Measurements from ENCODE around the gene SYTL2.
A peak's percentile ranks its signal among the peaks of the same experiment; 100 is the strongest.
"Not testable (repeated sequence)": the region's sequence is repeated elsewhere in the genome, so short reads cannot be mapped to it uniquely, and the experiment has no call there.

SYTL2 gene, protein sequence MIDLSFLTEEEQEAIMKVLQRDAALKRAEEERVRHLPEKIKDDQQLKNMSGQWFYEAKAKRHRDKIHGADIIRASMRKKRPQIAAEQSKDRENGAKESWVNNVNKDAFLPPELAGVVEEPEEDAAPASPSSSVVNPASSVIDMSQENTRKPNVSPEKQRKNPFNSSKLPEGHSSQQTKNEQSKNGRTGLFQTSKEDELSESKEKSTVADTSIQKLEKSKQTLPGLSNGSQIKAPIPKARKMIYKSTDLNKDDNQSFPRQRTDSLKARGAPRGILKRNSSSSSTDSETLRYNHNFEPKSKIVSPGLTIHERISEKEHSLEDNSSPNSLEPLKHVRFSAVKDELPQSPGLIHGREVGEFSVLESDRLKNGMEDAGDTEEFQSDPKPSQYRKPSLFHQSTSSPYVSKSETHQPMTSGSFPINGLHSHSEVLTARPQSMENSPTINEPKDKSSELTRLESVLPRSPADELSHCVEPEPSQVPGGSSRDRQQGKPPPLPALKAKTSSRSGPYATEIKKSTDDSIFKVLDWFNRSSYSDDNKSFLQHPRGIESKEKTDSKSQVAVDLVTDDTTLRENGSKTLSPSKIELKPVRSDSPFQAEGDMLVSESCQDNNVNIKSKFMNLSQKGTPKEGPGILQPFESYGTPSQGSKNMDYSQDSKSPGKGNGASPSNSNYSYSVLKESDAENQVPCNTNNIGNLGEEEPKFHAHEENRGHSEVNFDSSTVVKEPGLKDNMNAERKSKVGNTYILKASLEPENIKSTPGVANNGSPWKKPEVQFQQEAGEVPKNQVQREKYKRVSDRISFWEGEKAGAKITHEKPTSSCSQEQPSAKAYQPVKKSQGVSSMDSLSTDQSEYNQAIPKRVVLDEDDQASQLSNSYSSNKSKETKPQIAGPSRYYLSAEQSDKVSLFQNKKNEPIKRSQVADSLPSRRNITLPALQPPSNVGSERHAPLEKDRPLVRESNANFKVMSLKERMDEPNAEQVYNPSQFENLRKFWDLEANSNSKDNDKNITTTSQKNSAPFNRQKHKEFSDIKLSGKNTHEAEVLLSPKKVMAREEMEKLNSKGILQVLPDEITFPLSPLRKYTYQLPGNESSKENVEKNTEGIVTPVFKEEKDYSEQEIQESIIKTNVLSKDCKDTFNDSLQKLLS (N-terminal part only)

DNA sequence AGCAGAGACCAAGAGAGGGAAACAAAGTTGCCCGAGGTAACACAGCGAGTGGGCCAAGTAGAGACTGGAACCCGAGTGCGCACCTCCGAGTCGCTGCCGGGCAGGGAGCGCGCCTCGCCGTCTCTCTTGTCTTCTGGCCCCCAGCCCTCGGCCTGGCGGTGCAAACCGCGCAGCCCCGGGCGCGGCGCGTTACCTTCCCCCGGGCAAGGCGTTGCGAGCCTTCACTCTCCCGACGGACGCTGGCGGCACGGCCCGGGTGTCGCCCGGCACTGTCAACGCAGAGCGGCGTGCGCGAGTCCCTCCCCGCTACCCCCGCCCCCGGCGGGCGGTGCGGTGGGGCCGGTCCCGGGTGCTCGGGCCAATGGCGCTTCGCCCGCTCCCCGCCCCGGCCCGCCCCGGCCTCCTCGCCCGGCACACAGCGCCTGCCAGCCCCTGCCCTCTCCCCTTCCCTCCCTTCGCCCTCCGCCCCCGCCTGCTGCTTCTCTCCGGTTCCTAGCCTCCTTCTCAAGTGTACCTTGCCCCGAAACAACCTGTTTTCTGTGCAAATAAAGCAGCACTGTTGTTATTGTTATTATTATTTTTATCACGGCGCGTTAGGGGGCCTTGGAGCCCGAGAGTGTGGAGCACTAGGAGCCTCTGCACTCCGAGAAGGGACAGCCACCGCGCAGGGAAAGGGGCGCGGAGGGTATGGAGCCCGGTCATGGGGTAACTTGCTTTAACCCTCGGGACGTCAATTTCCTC is at the start of gene SYTL2:
Gene SYTL2 (minus strand): TSS at position 271 of the 741 bp plus-strand sequence. CDS start 53,416 bp downstream, outside the sequence.
- H3K36me3 ChIP-seq (ENCODE audit: insufficient read depth, low read length): no peaks in the 10 kb centered on the region
- H3K4me1 ChIP-seq (ENCODE audit: insufficient read depth, low read length): no peaks in the 10 kb centered on the region
- peak within 1 kb of the TSS; percentile 64 for H3K9ac ChIP-seq (ENCODE audit: low read depth, low read length)
- H3K9me3 ChIP-seq (ENCODE audit: control insufficient read depth, insufficient read depth, low read length): no peaks in the 10 kb centered on the region

DNA sequence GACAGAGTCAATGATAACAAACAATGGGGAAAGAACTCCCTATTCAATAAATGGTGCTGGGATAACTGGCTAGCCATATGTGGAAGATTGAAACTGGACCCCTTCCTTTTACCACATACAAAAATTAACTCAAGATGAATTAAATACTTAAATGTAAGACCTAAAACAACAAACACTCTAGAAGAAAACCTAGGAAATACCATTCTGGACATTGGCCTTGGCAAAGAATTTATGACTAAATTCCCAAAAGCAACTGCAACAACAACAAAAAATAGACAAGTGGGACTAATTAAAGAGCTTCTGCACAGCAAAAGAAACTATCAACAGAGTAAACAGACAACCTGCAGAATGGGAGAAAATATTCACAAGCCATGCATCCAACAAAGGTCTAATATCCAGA is 48.6 kb upstream of the SYTL2 start:
- not testable (repeated sequence) for H3K9ac ChIP-seq (ENCODE audit: low read depth, low read length); H3K9me3 ChIP-seq (ENCODE audit: control insufficient read depth, insufficient read depth, low read length); H3K36me3 ChIP-seq (ENCODE audit: insufficient read depth, low read length); H3K4me1 ChIP-seq (ENCODE audit: insufficient read depth, low read length)

DNA sequence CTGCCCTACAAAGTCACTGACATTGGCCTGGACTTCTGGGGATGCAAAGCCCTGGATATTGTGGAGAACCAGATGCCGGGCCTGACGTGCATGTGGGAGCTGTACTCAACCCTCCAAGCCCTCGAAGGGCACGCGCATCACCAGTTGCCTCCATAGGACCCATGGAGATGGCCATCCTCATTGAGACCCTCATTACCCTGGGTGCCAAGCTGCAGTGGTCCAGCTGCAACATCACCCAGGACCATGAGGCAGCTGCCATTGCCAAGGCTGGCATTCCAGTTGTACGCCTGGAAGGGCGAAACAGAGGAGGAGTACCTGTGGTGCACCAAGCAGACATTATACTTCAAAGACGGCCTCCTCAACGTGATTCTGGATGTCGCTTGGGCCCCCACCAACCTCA is 46.2 kb upstream of the SYTL2 start:
- Histone ChIP-seq H3K4me1 (ENCODE audit: insufficient read depth, low read length) (peaks cover 6% of the 10 kb centered on the region; the same call in 1 of the 2 replicates), H3K9me3 (ENCODE audit: control insufficient read depth, insufficient read depth, low read length) (peaks cover 2% of the 10 kb centered on the region; the same call in 1 of the 2 replicates), H3K9ac (ENCODE audit: low read depth, low read length) (no peak overlapping the region), H3K36me3 (ENCODE audit: insufficient read depth, low read length) (no peaks in the 10 kb centered on the region)

DNA sequence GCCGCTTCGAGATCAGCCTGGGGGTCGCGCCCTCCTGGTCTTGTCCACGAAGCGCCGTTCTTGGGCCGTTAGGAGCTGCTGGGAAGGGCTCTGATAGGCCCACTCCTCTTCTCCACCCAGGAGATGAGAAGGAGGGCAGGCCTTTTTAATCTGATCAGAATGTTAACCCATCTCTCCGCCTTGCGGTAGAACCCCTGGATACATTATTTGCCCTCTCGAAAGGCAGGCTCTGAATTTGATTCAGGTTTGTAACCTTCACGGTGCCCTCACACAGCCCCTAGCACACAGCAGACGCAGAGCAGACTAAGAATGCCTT is 44.4 kb upstream of the SYTL2 start, which contains the start of gene CCDC83:
Gene CCDC83 (plus strand): TSS at position 43 of the 316 bp plus-strand sequence. CDS start 9,741 bp downstream, outside the sequence.
- Histone ChIP-seq H3K4me1 (ENCODE audit: insufficient read depth, low read length) (peaks cover 6% of the 10 kb centered on the region; the same call in 1 of the 2 replicates), H3K36me3 (ENCODE audit: insufficient read depth, low read length) (no peaks in the 10 kb centered on the region), H3K9me3 (ENCODE audit: control insufficient read depth, insufficient read depth, low read length) (peaks cover 4% of the 10 kb centered on the region; the same call in 1 of the 2 replicates), H3K9ac (ENCODE audit: low read depth, low read length) (peak within 1 kb of the TSS; percentile 83)

DNA sequence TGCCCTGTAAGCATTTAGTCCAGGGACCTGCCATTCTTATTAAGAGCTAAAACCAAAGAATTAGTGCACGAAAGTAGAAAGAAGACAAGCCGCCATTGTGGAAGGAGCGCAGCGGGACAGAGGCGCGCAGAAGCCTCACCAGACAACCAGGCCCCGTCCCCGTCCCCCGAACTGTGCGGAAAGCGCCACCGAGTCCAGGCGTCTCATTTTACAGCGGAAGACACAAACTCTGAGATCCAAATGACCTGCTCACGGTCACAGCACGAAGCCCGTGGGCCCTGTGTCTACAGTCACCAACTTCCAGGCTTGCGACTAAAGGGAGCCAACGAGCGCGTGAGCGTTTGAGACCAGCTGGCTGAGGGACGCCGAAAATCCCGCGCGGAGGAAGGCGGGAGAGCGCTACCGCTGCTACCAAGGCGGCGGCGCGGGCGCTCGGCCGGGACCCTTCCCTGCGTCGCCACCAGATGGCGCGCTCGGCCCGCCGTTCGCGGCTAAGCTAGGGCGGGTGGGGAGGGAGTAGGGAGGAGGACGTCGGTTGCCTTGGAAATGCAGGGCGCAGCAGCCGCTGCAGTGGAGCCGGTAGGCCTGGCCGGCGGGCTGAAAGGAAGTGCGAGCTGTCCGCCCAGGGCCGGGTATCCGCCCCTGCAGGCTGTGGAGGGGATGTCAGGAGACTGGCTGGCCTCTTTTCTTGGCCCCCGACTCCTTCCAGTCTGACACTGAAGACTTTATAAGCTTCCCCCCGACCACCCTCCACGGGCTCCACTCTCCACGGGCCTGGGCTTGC is 43.8 kb upstream of the SYTL2 start:
- H3K4me1 ChIP-seq (ENCODE audit: insufficient read depth, low read length): peaks cover 6% of the 10 kb centered on the region; the same call in 1 of the 2 replicates
- peaks cover 4% of the 10 kb centered on the region; the same call in 1 of the 2 replicates for H3K9me3 ChIP-seq (ENCODE audit: control insufficient read depth, insufficient read depth, low read length)
- peak overlapping the region; percentile 83 for H3K9ac ChIP-seq (ENCODE audit: low read depth, low read length)
- no peaks in the 10 kb centered on the region for H3K36me3 ChIP-seq (ENCODE audit: insufficient read depth, low read length)

DNA sequence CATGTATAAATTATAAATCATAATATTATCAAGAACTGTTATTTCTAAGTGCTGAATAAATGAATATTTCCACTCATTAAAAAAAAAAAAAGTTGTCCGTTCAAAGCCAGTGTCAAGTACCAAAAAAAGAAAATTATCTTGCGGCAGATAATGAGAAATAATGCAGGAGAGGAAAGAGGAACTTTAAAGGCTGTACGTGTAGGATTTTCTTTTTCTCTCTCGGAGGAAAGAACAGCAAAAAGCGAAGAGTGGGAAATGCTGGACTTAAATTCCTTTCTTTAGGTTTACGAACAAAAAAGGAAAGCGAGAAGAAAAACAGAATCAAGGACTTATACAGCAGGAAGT is 43.2 kb upstream of the SYTL2 start:
- no peaks in the 10 kb centered on the region for H3K36me3 ChIP-seq (ENCODE audit: insufficient read depth, low read length)
- peaks cover 4% of the 10 kb centered on the region; the same call in 1 of the 2 replicates for H3K9me3 ChIP-seq (ENCODE audit: control insufficient read depth, insufficient read depth, low read length)

DNA sequence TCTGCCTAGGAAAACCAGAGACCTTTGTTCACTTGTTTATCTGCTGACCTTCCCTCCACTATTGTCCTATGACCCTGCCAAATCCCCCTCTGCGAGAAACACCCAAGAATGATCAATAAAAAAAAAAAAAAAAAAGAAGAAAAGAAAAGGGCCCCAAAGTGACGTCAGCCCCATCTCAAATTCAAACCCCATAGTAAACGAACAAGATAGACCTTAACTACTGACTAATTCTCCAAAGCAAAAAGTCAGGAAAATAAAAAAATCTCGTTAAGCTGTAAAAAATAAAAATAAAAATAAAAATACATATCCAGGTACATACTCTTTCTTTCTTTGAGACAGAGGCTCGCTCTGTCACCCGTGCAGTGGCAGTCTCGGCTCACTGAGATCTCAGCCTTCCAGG is 42.6 kb upstream of the SYTL2 start:
- not testable (repeated sequence) for H3K36me3 ChIP-seq (ENCODE audit: insufficient read depth, low read length); H3K9ac ChIP-seq (ENCODE audit: low read depth, low read length); H3K4me1 ChIP-seq (ENCODE audit: insufficient read depth, low read length); H3K9me3 ChIP-seq (ENCODE audit: control insufficient read depth, insufficient read depth, low read length)

More for the DNA sequence above, 43.2 kb upstream of the SYTL2 start:
- peaks cover 6% of the 10 kb centered on the region; the same call in 1 of the 2 replicates for H3K4me1 ChIP-seq (ENCODE audit: insufficient read depth, low read length)
- H3K9ac ChIP-seq (ENCODE audit: low read depth, low read length): peak overlapping the region; percentile 83

DNA sequence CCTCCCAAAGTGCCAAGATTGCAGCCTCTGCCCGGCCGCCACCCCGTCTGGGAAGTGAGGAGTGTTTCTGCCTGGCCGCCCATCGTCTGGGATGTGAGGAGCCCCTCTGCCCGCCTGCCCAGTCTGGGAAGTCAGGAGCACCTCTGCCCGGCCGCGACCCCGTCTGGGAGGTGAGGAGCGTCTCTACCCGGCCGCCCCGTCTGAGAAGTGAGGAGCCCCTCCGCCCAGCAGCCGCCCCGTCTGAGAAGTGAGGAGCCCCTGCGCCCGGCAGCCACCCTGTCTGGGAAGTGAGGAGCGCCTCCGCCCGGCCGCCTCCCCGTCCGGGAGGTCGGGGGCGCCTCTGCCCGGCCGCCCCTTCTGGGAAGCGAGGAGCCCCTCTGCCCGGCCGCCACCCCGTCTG is 41.8 kb upstream of the SYTL2 start:
- H3K4me1 ChIP-seq (ENCODE audit: insufficient read depth, low read length); H3K36me3 ChIP-seq (ENCODE audit: insufficient read depth, low read length); H3K9ac ChIP-seq (ENCODE audit: low read depth, low read length); H3K9me3 ChIP-seq (ENCODE audit: control insufficient read depth, insufficient read depth, low read length): not testable (repeated sequence)

DNA sequence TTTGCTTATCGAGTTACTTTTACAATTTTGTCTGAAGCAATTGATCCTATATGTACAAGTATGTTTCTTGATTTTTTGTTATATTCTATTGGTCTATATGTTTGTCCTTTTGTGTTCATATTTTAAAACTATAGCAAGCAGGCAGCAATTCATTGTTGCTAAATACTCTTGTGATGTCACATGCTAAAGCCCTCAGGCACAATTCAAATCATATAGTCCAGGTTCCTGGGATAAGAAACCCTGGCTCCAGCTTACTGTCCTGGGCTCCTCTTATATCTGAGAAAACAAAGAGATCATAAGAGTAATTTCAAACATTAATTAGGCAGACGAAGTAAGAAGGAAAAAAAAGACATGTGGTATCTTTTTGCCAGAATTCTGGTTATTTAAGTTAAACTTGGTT is 37.6 kb upstream of the SYTL2 start:
- Histone ChIP-seq H3K9me3 (ENCODE audit: control insufficient read depth, insufficient read depth, low read length) (peaks cover 6% of the 10 kb centered on the region; the same call in 1 of the 2 replicates), H3K4me1 (ENCODE audit: insufficient read depth, low read length) (no peaks in the 10 kb centered on the region), H3K36me3 (ENCODE audit: insufficient read depth, low read length) (no peaks in the 10 kb centered on the region), H3K9ac (ENCODE audit: low read depth, low read length) (no peak overlapping the region)

DNA sequence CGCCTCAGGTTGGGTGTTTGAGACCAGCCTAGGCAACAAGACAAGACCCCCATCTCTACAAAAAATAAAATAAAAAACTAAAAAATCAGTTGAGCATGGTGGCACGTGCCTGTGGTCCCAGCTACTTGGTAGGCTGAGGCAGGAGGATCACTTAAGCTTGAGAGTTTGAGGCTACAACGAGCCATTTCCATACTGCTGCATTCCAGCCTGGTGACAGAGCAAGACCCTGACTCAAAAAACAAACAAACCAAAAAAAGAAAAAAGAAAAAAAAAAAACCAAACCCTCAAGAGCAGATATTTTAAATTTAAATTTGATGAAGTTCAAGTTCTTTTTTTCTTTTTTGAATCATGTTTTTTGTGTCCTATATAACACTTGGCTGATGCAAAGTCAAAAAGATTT is 37.1 kb upstream of the SYTL2 start:
- Histone ChIP-seq H3K36me3 (ENCODE audit: insufficient read depth, low read length) (no peaks in the 10 kb centered on the region), H3K4me1 (ENCODE audit: insufficient read depth, low read length) (no peaks in the 10 kb centered on the region), H3K9ac (ENCODE audit: low read depth, low read length) (no peak overlapping the region), H3K9me3 (ENCODE audit: control insufficient read depth, insufficient read depth, low read length) (peaks cover 6% of the 10 kb centered on the region; the same call in 1 of the 2 replicates)

DNA sequence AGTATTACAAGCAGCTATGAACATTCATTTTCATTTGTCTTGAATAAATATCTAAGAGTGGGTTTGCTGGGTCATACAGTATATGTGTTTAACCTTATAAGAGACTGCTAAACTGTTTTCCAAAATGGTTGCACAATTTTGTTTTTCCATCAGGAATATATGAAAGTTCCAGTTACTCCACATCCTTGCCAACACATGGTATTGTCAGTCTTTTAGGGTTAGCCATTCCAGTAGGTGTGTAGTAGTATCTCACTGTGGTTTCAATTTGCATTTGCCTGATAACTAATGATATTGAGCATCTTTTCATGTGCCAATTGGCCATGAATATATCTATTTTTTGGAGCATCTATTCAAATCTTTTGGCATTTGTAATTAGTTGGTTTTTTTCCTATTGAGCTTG is 36.5 kb upstream of the SYTL2 start:
- H3K9ac ChIP-seq (ENCODE audit: low read depth, low read length): no peak overlapping the region
- H3K36me3 ChIP-seq (ENCODE audit: insufficient read depth, low read length): no peaks in the 10 kb centered on the region
- H3K9me3 ChIP-seq (ENCODE audit: control insufficient read depth, insufficient read depth, low read length): peaks cover 6% of the 10 kb centered on the region; the same call in 1 of the 2 replicates
- H3K4me1 ChIP-seq (ENCODE audit: insufficient read depth, low read length): no peaks in the 10 kb centered on the region

DNA sequence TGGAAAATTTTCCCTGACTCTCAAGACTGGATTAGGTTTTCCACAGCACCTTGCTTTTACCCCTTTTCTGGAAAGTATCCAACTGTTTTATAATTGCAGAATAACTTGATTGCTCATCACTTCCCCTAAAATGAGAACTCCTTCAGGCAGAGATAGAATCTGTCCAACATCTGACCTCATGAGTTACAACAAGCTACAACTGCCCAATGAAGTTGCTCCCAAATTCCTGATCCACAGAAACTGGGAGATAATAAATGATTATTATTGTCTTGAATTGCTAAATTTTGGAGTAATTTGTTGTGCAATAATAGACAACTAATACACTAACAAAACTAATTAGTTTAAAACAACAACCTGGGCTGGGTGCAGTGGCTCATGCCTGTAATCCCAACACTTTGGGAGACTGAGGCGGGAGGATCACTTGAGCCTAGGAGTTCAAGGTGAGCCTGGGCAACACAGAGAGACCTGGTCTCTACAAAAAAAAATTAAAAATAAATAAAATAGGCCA is 34.2 kb upstream of the SYTL2 start:
- H3K36me3 ChIP-seq (ENCODE audit: insufficient read depth, low read length): no peaks in the 10 kb centered on the region
- no peaks in the 10 kb centered on the region for H3K4me1 ChIP-seq (ENCODE audit: insufficient read depth, low read length)
- H3K9me3 ChIP-seq (ENCODE audit: control insufficient read depth, insufficient read depth, low read length): peaks cover 2% of the 10 kb centered on the region; the same call in 1 of the 2 replicates
- H3K9ac ChIP-seq (ENCODE audit: low read depth, low read length): no peak overlapping the region

All from ES-I3 (cell line).